SK-N-SH (cell line): ENCODE results near the gene DHRS4.
"Not testable (repeated sequence)": the region's sequence is repeated elsewhere in the genome, so short reads cannot be mapped to it uniquely, and the experiment has no call there.

Experiments
- CTCF ChIP-seq: fragments of 200-600 bp; sonication (generic); IDR thresholded peaks from 2 replicates; pipeline ENCODE4 v1.6.1; 2017; ENCODE audit warnings: antibody characterized with exemption, mild to moderate bottlenecking, moderate library complexity
- EP300 ChIP-seq, 2 experiments: IDR thresholded peaks; 2 replicates each; pipeline versions ENCODE4 v1.4.0 to v1.6.1; 2012; ENCODE audit warnings: borderline replicate concordance in 1 of 2, low read depth in 1 of 2, low read length in 1 of 2
- GABPA ChIP-seq: IDR thresholded peaks from 2 replicates; pipeline ENCODE4 v1.4.0; 2012; ENCODE audit warnings: low read depth, mild to moderate bottlenecking
- IRF3 ChIP-seq: fragments of 150-350 bp; IDR thresholded peaks from 2 replicates; pipeline ENCODE4 v1.6.1; 2016; ENCODE audit warnings: mild to moderate bottlenecking, low read depth, low read length
- NRF1 ChIP-seq: IDR thresholded peaks from 2 replicates; pipeline ENCODE4 v1.6.1; 2012; ENCODE audit warnings: low read depth, mild to moderate bottlenecking, low read length
- RXRA ChIP-seq: IDR thresholded peaks from 2 replicates; pipeline ENCODE4 v1.4.0; 2012; ENCODE audit warnings: low read depth, mild to moderate bottlenecking, borderline replicate concordance
- TEAD4 ChIP-seq: IDR thresholded peaks from 2 replicates; pipeline ENCODE4 v1.4.0; 2012; ENCODE audit warnings: mild to moderate bottlenecking, borderline replicate concordance; ENCODE audit not compliant: insufficient read depth
- USF2 ChIP-seq: fragments of 150-350 bp; IDR thresholded peaks from 2 replicates; pipeline ENCODE4 v1.6.1; 2017; ENCODE audit warnings: antibody characterized with exemption, low read length, low read depth, borderline replicate concordance

GRCh38 chr14:23969130-23969480, 15.5 kb downstream of the DHRS4 start:
- not testable (repeated sequence) for TF ChIP-seq GABPA; CTCF; TEAD4; RXRA; EP300 (IDR thresholded peaks at IDR 0.05; ENCODE audit: borderline replicate concordance in 1 of 2, low read depth in 1 of 2, low read length in 1 of 2); NRF1; USF2; IRF3
